HL-60 (cell line): ENCODE data around the gene CNFN.

Experiments used
- DNase-seq, 2 experiments: peaks; one replicate each; pipeline ENCODE4 v3.0.0-alpha.2; 2010 to 2020; ENCODE audit warnings: low read depth in 1 of 2, low spot score in 1 of 2
- H3K27ac ChIP-seq: fragments of 250-450 bp; sonication (Bioruptor Pico); replicated peaks from 2 replicates; pipeline ENCODE4 v1.5.1; 2020; ENCODE audit warnings: mild to moderate bottlenecking, moderate library complexity
- H3K27me3 ChIP-seq: fragments of 250-450 bp; sonication (Bioruptor Pico); 2 replicates; pipeline ENCODE4 v1.5.1; 2021; ENCODE audit warnings: mild to moderate bottlenecking, moderate library complexity; ENCODE audit not compliant: insufficient read depth, poor library complexity, severe bottlenecking
- H3K4me3 ChIP-seq: replicated peaks from 2 replicates; pipeline ENCODE4 v1.5.1; 2011; ENCODE audit warnings: mild to moderate bottlenecking, control low read depth, low read length; ENCODE audit not compliant: insufficient read depth
- CTCF ChIP-seq: IDR thresholded peaks from one replicate; pipeline ENCODE4 v1.5.1; 2011; ENCODE audit warnings: low read length, control low read depth, inconsistent platforms; ENCODE audit not compliant: insufficient read depth
- GABPA ChIP-seq: IDR thresholded peaks from 2 replicates; pipeline ENCODE4 v1.6.1; 2012; ENCODE audit warnings: low read depth
- POLR2AphosphoS5 ChIP-seq: IDR thresholded peaks from 2 replicates; pipeline ENCODE4 v1.6.1; 2012; ENCODE audit warnings: low read depth
- REST ChIP-seq: IDR thresholded peaks from 2 replicates; pipeline ENCODE4 v1.6.1; 2012; ENCODE audit warnings: low read depth; ENCODE audit not compliant: insufficient replicate concordance
- SPI1 ChIP-seq: IDR thresholded peaks from 2 replicates; pipeline ENCODE4 v1.6.1; 2012; ENCODE audit warnings: low read depth, mild to moderate bottlenecking, borderline replicate concordance

The CNFN gene

GRCh38 chr19:42433503-42434260 lies 43.6 kb upstream of the CNFN start:
- H3K27ac ChIP-seq = no peak overlapping the region
- no peak overlapping the region for H3K4me3 ChIP-seq

GRCh38 chr19:42431486-42431885 lies 41.4 kb upstream of the CNFN start:
- no peak for DNase-seq
- Histone ChIP-seq H3K4me3 (no peak overlapping the region), H3K27ac (no peak overlapping the region), H3K27me3 (no peaks in the 10 kb centered on the region)
- TF ChIP-seq SPI1 = no peak

More at GRCh38 chr19:42433503-42434260, 43.6 kb upstream of the CNFN start:
- no peaks in the 10 kb centered on the region for H3K27me3 ChIP-seq
- TF ChIP-seq CTCF (peak; percentile 82), SPI1 (no peak)
- DNase-seq = peak in 1 of 2 experiments; percentile 78

GRCh38 chr19:42428676-42429075 lies 38.6 kb upstream of the CNFN start:
- DNase-seq = no peak
- H3K4me3 ChIP-seq = no peak overlapping the region
- H3K27ac ChIP-seq = no peak overlapping the region
- H3K27me3 ChIP-seq = peaks cover 4% of the 10 kb centered on the region
- TF ChIP-seq POLR2AphosphoS5 = no peak
- TF ChIP-seq GABPA = no peak
- no peak for TF ChIP-seq SPI1
- no peak for TF ChIP-seq REST
- no peak for TF ChIP-seq CTCF

GRCh38 chr19:42427313-42427712 lies 37.2 kb upstream of the CNFN start, which contains the start of gene LIPE:
LIPE (minus strand) TSS chr19:42427388; CDS start chr19:42427149, 239 bp downstream.
- no peak within 1 kb of the TSS for H3K27ac ChIP-seq
- no peak for DNase-seq
- H3K27me3 ChIP-seq = peaks cover 5% of the 10 kb centered on the region
- no peak within 1 kb of the TSS for H3K4me3 ChIP-seq
- TF ChIP-seq SPI1 = no peak
- TF ChIP-seq REST = no peak
- TF ChIP-seq GABPA = no peak
- no peak for TF ChIP-seq POLR2AphosphoS5
- no peak for TF ChIP-seq CTCF
